ENCODE data around the gene STARD8.
"Not testable (repeated sequence)": the region's sequence is repeated elsewhere in the genome, so short reads cannot be mapped to it uniquely, and the experiment has no call there.

The STARD8 gene
- total RNA-seq: 0.04 to 0.24 reads per million in 2 experiments

- no peak for DNase-seq (ENCODE audit: low read depth)
These were observed at the start of gene STARD8 for GRCh38 chrX:68647156-68647957. Gene STARD8, plus strand, starts transcription at chrX:68647666. Its CDS starts 217 bp downstream, at chrX:68647883.

GRCh38 chrX:68598841-68599240, 48.6 kb upstream of the STARD8 start:
- no peak for DNase-seq (ENCODE audit: low read depth)

- DNase-seq (ENCODE audit: low read depth): no peak
These were observed 48.0 kb upstream of the STARD8 start for GRCh38 chrX:68599256-68600152.

DNA sequence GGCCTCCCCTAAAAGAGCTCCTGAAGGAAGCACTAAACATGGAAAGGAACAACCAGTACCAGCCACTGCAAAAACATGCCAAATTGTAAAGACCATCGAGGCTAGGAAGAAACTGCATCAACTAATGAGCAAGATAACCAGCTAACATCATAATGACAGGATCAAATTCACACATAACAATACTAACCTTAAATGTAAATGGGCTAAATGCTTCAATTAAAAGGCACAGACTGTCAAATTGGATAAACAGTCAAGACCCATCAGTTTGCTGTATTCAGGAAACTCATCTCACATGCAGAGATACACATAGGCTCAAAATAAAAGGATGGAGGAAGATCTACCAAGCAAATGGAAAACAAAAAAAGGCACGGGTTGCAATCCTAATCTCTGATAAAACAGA, 43.2 kb upstream of the STARD8 start:
- not testable (repeated sequence) for DNase-seq (ENCODE audit: low read depth)

DNA sequence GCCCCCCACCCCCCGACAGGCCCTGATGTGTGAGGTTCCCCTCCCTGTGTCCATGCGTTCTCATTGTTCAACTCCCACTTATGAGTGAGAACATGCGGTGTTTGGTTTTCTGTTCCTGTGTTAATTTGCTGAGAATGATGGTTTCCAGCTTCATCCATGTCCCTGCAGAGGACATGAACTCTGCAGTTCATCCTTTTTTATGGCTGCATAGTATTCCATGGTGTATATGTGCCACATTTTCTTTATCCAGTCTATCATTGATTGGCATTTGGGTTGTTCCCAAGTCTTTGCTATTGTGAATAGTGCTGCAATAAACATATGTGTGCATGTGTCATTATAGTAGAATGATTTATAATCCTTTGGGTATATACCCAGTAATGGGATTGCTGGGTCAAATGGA, 32.7 kb upstream of the STARD8 start:
- not testable (repeated sequence) for DNase-seq (ENCODE audit: low read depth)

- no peak for DNase-seq (ENCODE audit: low read depth)
These were observed 19.5 kb upstream of the STARD8 start for GRCh38 chrX:68627986-68628385.

DNA sequence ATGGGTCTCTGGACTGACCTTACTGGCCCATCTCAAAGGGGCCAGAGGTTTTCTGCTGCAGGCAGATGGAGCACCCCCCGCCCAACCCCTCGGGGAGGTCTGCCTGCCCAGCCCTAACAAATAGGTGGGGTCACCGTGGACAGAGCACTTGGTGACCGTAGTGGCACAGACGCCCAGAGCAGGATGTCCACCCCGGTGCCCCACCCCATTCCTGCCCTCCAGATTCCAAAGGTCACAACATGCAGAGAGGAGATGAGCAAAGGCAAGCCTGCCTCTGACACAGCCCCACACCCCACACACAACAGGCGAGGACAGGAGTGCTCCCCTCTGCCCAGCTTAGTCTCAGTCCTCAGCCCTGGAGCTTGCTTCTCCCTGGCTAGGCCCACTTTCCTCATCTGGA, 17.5 kb upstream of the STARD8 start:
- not testable (repeated sequence) for DNase-seq (ENCODE audit: low read depth)

GRCh38 chrX:68631336-68631735, 16.1 kb upstream of the STARD8 start:
- DNase-seq (ENCODE audit: low read depth): no peak

GRCh38 chrX:68632491-68632890, 15.0 kb upstream of the STARD8 start:
- no peak for DNase-seq (ENCODE audit: low read depth)

- DNase-seq (ENCODE audit: low read depth): no peak
These were observed 13.5 kb upstream of the STARD8 start for GRCh38 chrX:68633981-68634380.

GRCh38 chrX:68634649-68635227, 12.7 kb upstream of the STARD8 start:
- no peak for DNase-seq (ENCODE audit: low read depth)

DNA sequence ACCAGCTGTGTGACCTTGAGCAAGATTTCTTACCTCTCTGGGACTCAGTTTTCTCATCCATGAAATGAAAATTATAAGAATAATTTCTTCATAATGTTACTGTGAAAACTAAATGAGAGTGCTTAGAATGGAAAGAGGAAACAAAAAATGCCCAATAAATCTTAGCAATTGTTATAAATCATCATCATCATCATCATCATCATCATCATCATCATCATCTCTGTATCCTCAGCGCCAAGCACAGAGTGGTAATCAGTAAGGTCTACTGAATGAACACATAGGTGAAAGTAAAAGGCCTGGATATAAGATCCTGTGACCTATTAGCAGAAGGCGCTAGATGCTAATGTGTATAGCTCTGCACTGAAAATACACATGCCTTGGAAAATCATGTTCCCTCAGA, 6.8 kb upstream of the STARD8 start:
- no peak for DNase-seq (ENCODE audit: low read depth)

DNA sequence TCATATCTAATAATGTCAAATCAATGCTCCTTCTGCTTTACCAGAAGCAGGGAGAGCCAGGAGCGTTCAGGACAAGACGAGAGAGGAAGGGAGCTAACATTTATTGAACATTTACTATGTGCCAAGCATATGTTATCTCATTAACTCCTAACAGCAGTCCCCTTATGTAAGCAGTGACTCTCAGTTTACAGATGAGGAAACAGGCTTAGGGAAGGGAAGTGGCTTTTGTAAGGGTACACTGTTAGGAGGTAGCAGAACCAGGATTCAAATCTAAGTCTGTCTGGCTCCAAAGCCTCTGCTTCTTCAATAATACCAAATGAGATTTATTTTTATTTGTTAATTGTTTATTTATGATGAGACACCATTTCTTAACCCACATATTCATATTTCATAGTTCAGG, 2.6 kb upstream of the STARD8 start:
- no peak for DNase-seq (ENCODE audit: low read depth)

GRCh38 chrX:68646421-68646820, 1.0 kb upstream of the STARD8 start:
- no peak for DNase-seq (ENCODE audit: low read depth)

GRCh38 chrX:68648960-68649359, 1.5 kb downstream of the STARD8 start:
- no peak for DNase-seq (ENCODE audit: low read depth)

GRCh38 chrX:68650491-68650890, 3.0 kb downstream of the STARD8 start:
- no peak for DNase-seq (ENCODE audit: low read depth)

GRCh38 chrX:68651110-68651509, 3.6 kb downstream of the STARD8 start:
- no peak for DNase-seq (ENCODE audit: low read depth)

- no peak for DNase-seq (ENCODE audit: low read depth)
These were observed 5.1 kb downstream of the STARD8 start for GRCh38 chrX:68652326-68653170.

DNA sequence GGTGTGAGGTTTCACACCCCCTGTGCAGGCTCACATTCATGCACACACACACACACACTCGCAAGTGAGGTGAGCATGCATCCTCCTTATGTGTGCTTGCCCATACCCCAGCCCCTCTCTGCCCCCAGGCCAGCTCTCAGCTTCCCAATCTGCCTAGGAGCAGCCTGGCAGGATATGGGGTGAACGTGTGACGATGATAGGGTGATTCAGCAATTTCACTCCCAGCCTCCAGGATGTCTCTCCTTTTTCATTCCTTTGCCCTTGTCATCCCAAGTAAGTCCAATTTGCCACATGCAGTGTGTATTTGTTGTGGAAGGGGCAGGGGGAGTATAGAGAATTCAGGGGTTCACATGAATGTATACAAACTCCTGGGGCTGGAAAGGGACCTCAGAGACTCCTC, 7.2 kb downstream of the STARD8 start:
- DNase-seq (ENCODE audit: low read depth): no peak

GRCh38 chrX:68656473-68656872, 9.0 kb downstream of the STARD8 start:
- not testable (repeated sequence) for DNase-seq (ENCODE audit: low read depth)

GRCh38 chrX:68658530-68658929, 11.1 kb downstream of the STARD8 start:
- DNase-seq (ENCODE audit: low read depth): no peak

- no peak for DNase-seq (ENCODE audit: low read depth)
These were observed 11.9 kb downstream of the STARD8 start for GRCh38 chrX:68659385-68659784.
